IMR-90 (cell line): ENCODE results near the gene CAMK4. TPM values are rescaled to one million over a fixed set of nuclear protein-coding genes. Genes with fewer than 3 reads are reported as not detected.
A peak's percentile ranks its signal among the peaks of the same experiment; 100 is the strongest.

ENCODE experiments used
- ATAC-seq: fragments of 200-7000 bp; cut with Tn5 transposase; 2 replicates; pipeline ENCODE4 v1.9.1; 2020; ENCODE audit warnings: low read depth, mild to moderate bottlenecking, moderate library complexity
- Bru-seq: library from RNA; stranded (reverse); fragments of 400-500 nt; gene quantifications from one replicate; lab custom pipeline; 2021; lab: Mats Ljungman, UMichigan
- BruChase-seq, 2 experiments: library from RNA; stranded (reverse); fragments of 400-500 nt; gene quantifications; one replicate each; lab custom pipeline; 2021; lab: Mats Ljungman, UMichigan
- BruUV-seq: library from RNA; stranded (reverse); fragments of 400-500 nt; replicated peaks from 2 replicates; lab custom pipeline; 2021; lab: Mats Ljungman, UMichigan
- CTCF ChIA-PET: fragments of 300-600 bp; formaldehyde crosslinking; extraction: SDS; loops from one replicate; lab custom pipeline; 2021; ENCODE audit warnings: antibody characterized with exemption; lab: Yijun Ruan, JAX
- POLR2A ChIA-PET: fragments of 300-600 bp; sonication (Branson Sonifier 250); formaldehyde crosslinking; loops from one replicate; lab custom pipeline; 2022; ENCODE audit warnings: antibody characterized with exemption; ENCODE audit not compliant: unreplicated experiment; lab: Charles Lee
- DNase-seq: peaks from one replicate; pipeline ENCODE4 v3.0.0; 2013
- H2AFZ ChIP-seq: replicated peaks from 2 replicates; pipeline ENCODE3; 2013; ENCODE audit warnings: low read length, mild to moderate bottlenecking; ENCODE audit not compliant: poor library complexity
- H2AK5ac ChIP-seq: 2 replicates; pipeline ENCODE4 v1.6.1; 2013; ENCODE audit warnings: low read depth, low read length, inconsistent platforms
- H2AK9ac ChIP-seq: replicated peaks from 2 replicates; pipeline ENCODE3; 2013; ENCODE audit warnings: mild to moderate bottlenecking, low read depth, low read length, moderate library complexity; ENCODE audit not compliant: poor library complexity
- H2BK120ac ChIP-seq: 2 replicates; pipeline ENCODE4 v1.6.1; 2013; ENCODE audit warnings: low read depth, low read length, inconsistent platforms
- H2BK15ac ChIP-seq: 3 replicates; pipeline ENCODE4 v1.6.1; 2013; ENCODE audit warnings: low read depth, low read length, inconsistent platforms
- H2BK20ac ChIP-seq: 2 replicates; pipeline ENCODE4 v1.6.1; 2013; ENCODE audit warnings: low read depth, mild to moderate bottlenecking, inconsistent platforms, low read length, moderate library complexity
- H2BK5ac ChIP-seq: 2 replicates; pipeline ENCODE4 v1.6.1; 2013; ENCODE audit warnings: mild to moderate bottlenecking, low read depth, low read length, inconsistent platforms; ENCODE audit not compliant: poor library complexity, severe bottlenecking
- H3K14ac ChIP-seq: replicated peaks from 2 replicates; pipeline ENCODE4 v1.6.1; 2013; ENCODE audit warnings: low read depth, low read length, inconsistent platforms
- H3K18ac ChIP-seq: 2 replicates; pipeline ENCODE4 v1.6.1; 2013; ENCODE audit warnings: low read depth, low read length, control low read depth
- H3K23ac ChIP-seq: 2 replicates; pipeline ENCODE4 v1.6.1; 2013; ENCODE audit warnings: low read depth, low read length, inconsistent platforms
- H3K27ac ChIP-seq: 2 replicates; pipeline ENCODE4 v1.5.1; 2013; ENCODE audit warnings: mild to moderate bottlenecking, control low read depth, low read length; ENCODE audit not compliant: insufficient read depth
- H3K27me3 ChIP-seq: 2 replicates; pipeline ENCODE4 v1.6.1; 2013; ENCODE audit warnings: low read length; ENCODE audit not compliant: control insufficient read depth, insufficient read depth
- H3K36me3 ChIP-seq: 2 replicates; pipeline ENCODE4 v1.6.1; 2013; ENCODE audit warnings: low read length, mixed read lengths; ENCODE audit not compliant: control insufficient read depth, insufficient read depth
- H3K4ac ChIP-seq: 2 replicates; pipeline ENCODE4 v1.6.1; 2013; ENCODE audit warnings: low read depth, low read length, inconsistent platforms
- H3K4me1 ChIP-seq: 2 replicates; pipeline ENCODE4 v1.6.1; 2013; ENCODE audit warnings: low read length, mixed read lengths; ENCODE audit not compliant: control insufficient read depth, insufficient read depth
- H3K4me2 ChIP-seq: 2 replicates; pipeline ENCODE4 v1.6.1; 2013; ENCODE audit warnings: low read depth, mild to moderate bottlenecking, control low read depth, low read length, moderate library complexity
- H3K4me3 ChIP-seq: 2 replicates; pipeline ENCODE4 v1.5.1; 2013; ENCODE audit warnings: low read depth, mild to moderate bottlenecking, control low read depth, low read length, moderate library complexity; ENCODE audit not compliant: insufficient read depth
- H3K56ac ChIP-seq: 2 replicates; pipeline ENCODE4 v1.6.1; 2013; ENCODE audit warnings: low read length, inconsistent platforms; ENCODE audit not compliant: insufficient read depth; ENCODE audit errors: extremely low read depth
- H3K79me1 ChIP-seq, 2 experiments: 2 replicates each; pipeline ENCODE4 v1.6.1; 2013; ENCODE audit warnings: low read length in 2 of 2, inconsistent platforms in 1 of 2, low read depth in 1 of 2
- H3K9ac ChIP-seq: 2 replicates; pipeline ENCODE4 v1.6.1; 2013; ENCODE audit warnings: low read depth, low read length, control low read depth
- H3K9me1 ChIP-seq: 2 replicates; pipeline ENCODE4 v1.6.1; 2013; ENCODE audit warnings: low read length, inconsistent platforms; ENCODE audit not compliant: insufficient read depth
- H3K9me3 ChIP-seq: 2 replicates; pipeline ENCODE4 v1.6.1; 2013; ENCODE audit warnings: low read length; ENCODE audit not compliant: control insufficient read depth, insufficient read depth
- H4K20me1 ChIP-seq: 2 replicates; pipeline ENCODE4 v1.6.1; 2013; ENCODE audit warnings: low read length, inconsistent platforms; ENCODE audit not compliant: insufficient read depth
- H4K5ac ChIP-seq: 2 replicates; pipeline ENCODE4 v1.6.1; 2013; ENCODE audit warnings: mild to moderate bottlenecking, low read depth, low read length, control low read depth
- H4K8ac ChIP-seq, 2 experiments: 2 replicates each; pipeline ENCODE4 v1.6.1; 2013; ENCODE audit warnings: low read depth in 2 of 2, low read length in 2 of 2, control low read depth in 1 of 2, inconsistent platforms in 1 of 2
- H4K91ac ChIP-seq: 2 replicates; pipeline ENCODE4 v1.6.1; 2013; ENCODE audit warnings: low read depth, low read length, inconsistent platforms; ENCODE audit not compliant: insufficient read depth
- BHLHE40 ChIP-seq: fragments of 150-350 bp; IDR thresholded peaks from 2 replicates; pipeline ENCODE4 v1.6.1; 2016; ENCODE audit warnings: mild to moderate bottlenecking, low read depth, low read length
- CEBPB ChIP-seq: IDR thresholded peaks from 2 replicates; pipeline ENCODE4 v1.6.1; 2012; ENCODE audit warnings: low read depth, low read length, improper control_type of control experiment
- CHD1 ChIP-seq: IDR thresholded peaks from 2 replicates; pipeline ENCODE4 v1.6.1; 2012; ENCODE audit warnings: low read depth, low read length, improper control_type of control experiment
- CTCF ChIP-seq: conservative IDR thresholded peaks from 2 replicates; pipeline ENCODE4 v1.5.1; 2012; ENCODE audit warnings: mild to moderate bottlenecking, low read depth, low read length, improper control_type of control experiment
- ELK1 ChIP-seq: fragments of 150-350 bp; IDR thresholded peaks from 2 replicates; pipeline ENCODE4 v1.6.1; 2016; ENCODE audit warnings: low read depth, mild to moderate bottlenecking, low read length, moderate library complexity, borderline replicate concordance
- MAZ ChIP-seq: IDR thresholded peaks from 2 replicates; pipeline ENCODE4 v1.6.1; 2012; ENCODE audit warnings: low read depth, mild to moderate bottlenecking, low read length, improper control_type of control experiment, moderate library complexity, borderline replicate concordance
- WGBS, 2 experiments: methylation state at CpG; one replicate each; pipeline versions ENCODE4 v1.1.5 to v1.1.7; 2013; ENCODE audit warnings: missing lambda C conversion rate in 2 of 2; ENCODE audit not compliant: insufficient read length in 1 of 2; ENCODE audit errors: extremely low coverage in 2 of 2; 5-methylcytosine and 5-hydroxymethylcytosine counted together
- dilution Hi-C: fragments of 300-500 bp; cut with HindIII; formaldehyde crosslinking; loops from one replicate; pipeline ENCODE4 v1.14.3; 2018; ENCODE audit warnings: low sequenced_read_pairs; ENCODE audit not compliant: unreplicated experiment
- in situ Hi-C: fragments of 300-500 bp; cut with MboI; formaldehyde crosslinking; loops from 3 replicates; pipeline ENCODE4 v1.14.3; 2019; ENCODE audit warnings: low sequenced_read_pairs, inconsistent platforms, mixed read lengths
- intact Hi-C: fragments of 100-400 bp; cut with micrococcal nuclease; formaldehyde crosslinking; loops from 2 replicates; pipeline ENCODE4 v1.10.0; 2022
- long read RNA-seq: library from polyadenylated mRNA; unstranded; transcript quantifications from one replicate; pipeline ENCODE4 v2.0.0, GENCODE V29; 2021; ENCODE audit not compliant: unreplicated experiment
- polyA plus RNA-seq, 3 experiments: library from polyadenylated mRNA; depleted of rRNA; stranded (reverse); fragments of >200 nt; gene quantifications; 2 replicates each; pipeline ENCODE4 v1.2.3, GENCODE V29; 2012; ENCODE audit warnings: low replicate concordance in 1 of 3
- total RNA-seq: library from RNA; depleted of rRNA; stranded (reverse); fragments of >200 nt; gene quantifications from 2 replicates; pipeline ENCODE4 v1.2.3, GENCODE V29; 2012; rRNA removed

The CAMK4 gene
- 4.8 and 6.7 TPM in 2 replicates for total RNA-seq
- polyA plus RNA-seq (2012; rRNA removed), result 2.6 and 3.7 TPM in 2 replicates
- 2.1 TPM in 2 replicates for polyA plus RNA-seq (2012; cell fraction: cytosol; rRNA removed)
- 0.67 and 1.8 TPM in 2 replicates for polyA plus RNA-seq (2012; cell fraction: nucleus; rRNA removed; ENCODE audit: low replicate concordance)
- Bru-seq, nascent RNA, result percentile 36 among the genes with signal in this experiment
- BruChase-seq, experiment 1, labeled RNA remaining after a 6-hour chase, result percentile 30 among the genes with signal in this experiment
- percentile 30 among the genes with signal in this experiment for BruChase-seq, experiment 2, labeled RNA remaining after a 2-hour chase
- long read RNA-seq, full-length matches to known transcripts, result 3 of 5 reads
- long read RNA-seq, partial matches to known transcripts, result 0 of 5 reads
- long read RNA-seq, other reads (novel, unspliced or antisense), result 2 of 5 reads

GRCh38 chr5:111223787-111224560, at the start of gene CAMK4:
Gene CAMK4, plus strand, starts transcription at chr5:111224384. Its CDS starts 100 bp downstream, at chr5:111224484.
- no peaks in the 10 kb centered on the region for H3K36me3 ChIP-seq
- POLR2A ChIA-PET, result no interaction called here
- H3K4me2 ChIP-seq, result peak within 1 kb of the TSS; percentile 88
- no peak within 1 kb of the TSS for H2BK5ac ChIP-seq
- H2BK15ac ChIP-seq, result no peak within 1 kb of the TSS
- peak within 1 kb of the TSS; percentile 36 for H3K23ac ChIP-seq
- H3K14ac ChIP-seq, result peak within 1 kb of the TSS; percentile 20; the same call in 1 of the 2 replicates
- H3K4me1 ChIP-seq, result no peaks in the 10 kb centered on the region; the same call in 1 of the 2 replicates
- peak within 1 kb of the TSS; percentile 62 for H3K9ac ChIP-seq
- peak within 1 kb of the TSS; percentile 10; the same call in 1 of the 2 replicates for H4K91ac ChIP-seq
- H3K27ac ChIP-seq, result peak within 1 kb of the TSS; percentile 9; the same call in 1 of the 2 replicates
- dilution Hi-C loops (no loop called here), in situ Hi-C loops (no loop called here), intact Hi-C loops (loop anchor here (2.0 kb wide), 1 partner anchor 289 kb away; the partner anchor contains the start of gene STARD4)
- H3K9me3 ChIP-seq, result no peaks in the 10 kb centered on the region
- no peaks in the 10 kb centered on the region for H3K27me3 ChIP-seq
- H2AFZ ChIP-seq, result peak within 1 kb of the TSS; percentile 94
- no TSS peak for BruUV-seq
- peak within 1 kb of the TSS; percentile 86 for H3K4me3 ChIP-seq
- H3K18ac ChIP-seq, result no peak within 1 kb of the TSS
- H4K20me1 ChIP-seq, result no peaks in the 10 kb centered on the region
- H2BK120ac ChIP-seq, result 0 out of 2 replicates have a peak within 1 kb of the TSS, but pooled peaks have one; percentile 16
- CTCF ChIA-PET, result interaction anchor here (1.0 kb wide), 1 partner anchor 17 kb away, joined by 4 read pairs; no protein-coding TSS in a partner anchor
- no peak within 1 kb of the TSS for H3K56ac ChIP-seq
- H3K9me1 ChIP-seq, result no peaks in the 10 kb centered on the region; the same call in 1 of the 2 replicates
- WGBS, 2 experiments, result 1% methylated on average over 30 of the region's 89 CpGs; no CpG with 5 or more reads in 1 of the 2 experiments
- peak within 1 kb of the TSS; percentile 22 to 33; a peak in 1 of 4 replicates for H4K8ac ChIP-seq
- peak within 1 kb of the TSS; percentile 5; the same call in 1 of the 2 replicates for H3K4ac ChIP-seq
- no peak for TF ChIP-seq CHD1
- peak; percentile 20; the same call in 1 of the 2 replicates for TF ChIP-seq CEBPB
- TF ChIP-seq MAZ, result peak; percentile 78; the same call in 1 of the 2 replicates
- no peak for TF ChIP-seq ELK1
- TF ChIP-seq BHLHE40, result no peak
- TF ChIP-seq CTCF, result peak; percentile 22; the same call in 1 of the 2 replicates
- H2AK9ac ChIP-seq, result no peak within 1 kb of the TSS
- H4K5ac ChIP-seq, result no peak within 1 kb of the TSS
- ATAC-seq (peak; percentile 97), DNase-seq (peak; percentile 73)
- H3K79me1 ChIP-seq, result no peaks in the 10 kb centered on the region
- H2AK5ac ChIP-seq, result no peak within 1 kb of the TSS
- no peak within 1 kb of the TSS for H2BK20ac ChIP-seq
